ENCODE results near the gene MMP24.
A peak's percentile ranks its signal among the peaks of the same experiment; 100 is the strongest.

The MMP24 gene

GRCh38 chr20:35302421-35303335, 76.2 kb downstream of the MMP24 start:
- no peak for DNase-seq (ENCODE audit: low read depth)
- TF ChIP-seq CTCF (conservative IDR thresholded peaks at IDR 0.05; ENCODE audit: low read depth, low read length): no peak
- no peak overlapping the region for H3K4me3 ChIP-seq (ENCODE audit: low read length)

GRCh38 chr20:35303382-35303734, 76.9 kb downstream of the MMP24 start:
- H3K4me3 ChIP-seq (ENCODE audit: low read length): no peak overlapping the region
- DNase-seq (ENCODE audit: low read depth): no peak
- TF ChIP-seq CTCF (conservative IDR thresholded peaks at IDR 0.05; ENCODE audit: low read depth, low read length): no peak

- no peak overlapping the region for H3K4me3 ChIP-seq (ENCODE audit: low read length)
- DNase-seq (ENCODE audit: low read depth): peak; percentile 46
- TF ChIP-seq CTCF (conservative IDR thresholded peaks at IDR 0.05; ENCODE audit: low read depth, low read length): peak; percentile 94
Observed at GRCh38 chr20:35303735-35304491, 77.4 kb downstream of the MMP24 start.

GRCh38 chr20:35304956-35305355, 78.5 kb downstream of the MMP24 start:
- TF ChIP-seq CTCF (conservative IDR thresholded peaks at IDR 0.05; ENCODE audit: low read depth, low read length): no peak
- no peak for DNase-seq (ENCODE audit: low read depth)
- H3K4me3 ChIP-seq (ENCODE audit: low read length): no peak overlapping the region

- H3K4me3 ChIP-seq (ENCODE audit: low read length): no peak overlapping the region
- no peak for TF ChIP-seq CTCF (conservative IDR thresholded peaks at IDR 0.05; ENCODE audit: low read depth, low read length)
- peak; percentile 97 for DNase-seq (ENCODE audit: low read depth)
Observed at GRCh38 chr20:35305682-35306556, 79.4 kb downstream of the MMP24 start.

GRCh38 chr20:35306931-35307517, 80.5 kb downstream of the MMP24 start:
- TF ChIP-seq CTCF (conservative IDR thresholded peaks at IDR 0.05; ENCODE audit: low read depth, low read length): peak; percentile 89
- H3K4me3 ChIP-seq (ENCODE audit: low read length): no peak overlapping the region
- peak; percentile 46 for DNase-seq (ENCODE audit: low read depth)

Measured in retinal pigment epithelial cell (primary cell).